HG03575 (cell line): Measurements from ENCODE around the gene RPE65.

Experiments
- ATAC-seq: cut with Tn5 transposase; IDR thresholded peaks from one replicate; pipeline ENCODE4 v1.9.1; 2021; ENCODE audit not compliant: unreplicated experiment, insufficient number of reproducible peaks, low FRiP score; ENCODE audit errors: extremely low read depth

Gene RPE65

GRCh38 chr1:68384321-68384813, 65.4 kb downstream of the RPE65 start:
- no peak for ATAC-seq

- ATAC-seq = no peak
Measured at GRCh38 chr1:68383092-68383491, 66.7 kb downstream of the RPE65 start.

GRCh38 chr1:68379085-68379478, 70.7 kb downstream of the RPE65 start:
- no peak for ATAC-seq
